Measurements from ENCODE around the gene RAB11B. TPM values are rescaled to one million over a fixed set of nuclear protein-coding genes. Genes with fewer than 3 reads are reported as not detected.

RAB11B gene
- total and polyA plus RNA-seq, 2 of the 13 experiments (the other 11 are each of a cell fraction or from before 2014, with no cell fraction given) = 6.0 to 28.4 TPM

GRCh38 chr19:8416796-8417195 is 26.6 kb downstream of the RAB11B start (continued):
- TF ChIP-seq, protein P1, sequence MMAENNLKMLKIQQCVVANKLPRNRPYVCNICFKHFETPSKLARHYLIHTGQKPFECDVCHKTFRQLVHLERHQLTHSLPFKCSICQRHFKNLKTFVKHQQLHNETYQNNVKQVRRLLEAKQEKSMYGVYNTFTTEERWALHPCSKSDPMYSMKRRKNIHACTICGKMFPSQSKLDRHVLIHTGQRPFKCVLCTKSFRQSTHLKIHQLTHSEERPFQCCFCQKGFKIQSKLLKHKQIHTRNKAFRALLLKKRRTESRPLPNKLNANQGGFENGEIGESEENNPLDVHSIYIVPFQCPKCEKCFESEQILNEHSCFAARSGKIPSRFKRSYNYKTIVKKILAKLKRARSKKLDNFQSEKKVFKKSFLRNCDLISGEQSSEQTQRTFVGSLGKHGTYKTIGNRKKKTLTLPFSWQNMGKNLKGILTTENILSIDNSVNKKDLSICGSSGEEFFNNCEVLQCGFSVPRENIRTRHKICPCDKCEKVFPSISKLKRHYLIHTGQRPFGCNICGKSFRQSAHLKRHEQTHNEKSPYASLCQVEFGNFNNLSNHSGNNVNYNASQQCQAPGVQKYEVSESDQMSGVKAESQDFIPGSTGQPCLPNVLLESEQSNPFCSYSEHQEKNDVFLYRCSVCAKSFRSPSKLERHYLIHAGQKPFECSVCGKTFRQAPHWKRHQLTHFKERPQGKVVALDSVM (CRISPR knock-in tag; IDR thresholded peaks at IDR 0.05) = no peak
- no peak for TF ChIP-seq RCOR2 (CRISPR knock-in tag; IDR thresholded peaks at IDR 0.05)
- no peak for TF ChIP-seq PHF20 (CRISPR knock-in tag; IDR thresholded peaks at IDR 0.05)

DNA sequence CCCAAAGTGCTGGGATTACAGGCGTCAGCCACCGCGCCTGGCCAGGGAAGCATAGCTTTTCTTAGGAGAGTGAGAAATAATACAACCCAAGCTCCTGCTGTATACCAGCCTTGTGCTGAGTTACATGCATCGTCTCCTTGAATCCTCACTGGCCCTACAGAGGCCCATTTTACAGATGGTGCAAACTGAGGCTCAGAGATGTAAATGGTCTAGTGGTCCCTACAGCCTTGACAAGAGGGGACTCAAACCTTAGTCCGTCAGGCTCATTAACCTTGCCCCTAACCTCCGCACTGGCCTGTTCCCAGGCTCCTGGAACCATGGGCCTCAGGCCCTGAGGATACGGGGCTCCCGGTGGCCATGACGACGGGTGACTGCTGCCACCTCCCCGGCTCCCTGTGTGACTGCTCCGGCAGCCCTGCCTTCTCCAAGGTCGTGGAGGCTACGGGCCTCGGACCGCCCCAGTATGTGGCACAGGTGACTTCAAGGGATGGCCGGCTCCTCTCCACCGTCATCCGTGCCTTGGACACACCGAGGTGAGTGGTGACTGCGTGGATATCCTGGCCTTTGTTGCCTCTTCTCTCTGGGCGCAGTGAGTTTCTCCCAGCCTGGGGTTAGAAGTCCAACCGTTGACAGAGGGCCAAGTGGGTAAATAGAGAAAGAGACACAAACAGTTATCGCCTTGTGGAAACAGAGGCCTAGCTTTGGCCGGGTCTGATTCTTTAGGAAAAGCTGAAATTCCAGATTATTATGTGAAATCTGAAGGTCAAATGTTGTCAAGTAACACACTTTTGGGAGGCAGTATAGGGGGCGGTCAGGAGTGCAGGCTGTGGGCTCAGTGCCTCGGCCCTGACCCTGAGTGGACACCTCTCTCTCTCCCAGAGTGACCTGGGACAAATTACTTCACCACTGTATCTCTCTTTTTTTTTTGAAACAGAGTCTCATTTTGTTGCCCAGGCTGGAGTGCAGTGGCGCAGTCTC is 31.6 kb downstream of the RAB11B start:
- no peaks in the 10 kb centered on the region for H4K20me1 ChIP-seq (ENCODE audit: insufficient read depth, low read length)
- peak overlapping the region; percentile 73 for H3K9ac ChIP-seq (ENCODE audit: insufficient read depth, low read depth, low read length)
- CTCF ChIA-PET (ENCODE audit: low intra/inter-chr PET ratio, low total read pairs) = no interaction called here
- H3K36me3 ChIP-seq (replicated peaks in 1 of 2; ENCODE audit: control insufficient read depth in 1 of 2, insufficient read depth in 2 of 2, low read length in 2 of 2) = no peaks in the 10 kb centered on the region
- in situ Hi-C loops (cut with HindIII; ENCODE audit: extremely low pct_ligation_motif_present, low pct_unique_long_range_greater_than_20kb) (no loop called here), intact Hi-C loops (cut with micrococcal nuclease; ENCODE audit: unreplicated experiment) (no loop called here)
- ATAC-seq = peak; percentile 64
- peak overlapping the region; percentile 96 for H2AFZ ChIP-seq (ENCODE audit: low read length)
- BruUV-seq (replicated peaks) = TSS peak; percentile 93
- no peaks in the 10 kb centered on the region for H3K27me3 ChIP-seq (ENCODE audit: control insufficient read depth in 1 of 2, insufficient read depth in 2 of 2, low read length in 2 of 2)
- WGBS (ENCODE audit: low lambda C conversion rate) = 31% methylated on average over 16 of the region's 28 CpGs
- POLR2A ChIA-PET = interaction anchor here (0.6 to 8.0 kb wide), 8 partner anchors 8 to 100 kb away, joined by 3 to 82 read pairs (median 11); partner anchors contain the start of genes HNRNPM, MARCHF2, NDUFA7 and RPS28
- H3K79me2 ChIP-seq (ENCODE audit: insufficient read depth, low read length) = no peaks in the 10 kb centered on the region
- H3K4me2 ChIP-seq (ENCODE audit: low read depth, low read length) = peak overlapping the region; percentile 77
- FAIRE-seq = peak; percentile 58
- no peaks in the 10 kb centered on the region for H3K9me3 ChIP-seq (ENCODE audit: low read length)
- peak; percentile 70 for DNase-seq (ENCODE audit: low spot score)
- peaks cover 50% of the 10 kb centered on the region for H3K4me1 ChIP-seq (ENCODE audit: insufficient read depth, low read length)
- peak overlapping the region; percentile 88 for H3K27ac ChIP-seq (ENCODE audit: extremely low read length, insufficient read depth, low read length)
- H3K4me3 ChIP-seq (replicated peaks in 1 of 3; ENCODE audit: insufficient read depth in 1 of 3, low read depth in 2 of 3, low read length in 3 of 3) = peak overlapping the region; percentile 50 to 67 (median 52); a peak in 5 of 6 replicates
- TF ChIP-seq ZNF281 (CRISPR knock-in tag; IDR thresholded peaks at IDR 0.05; ENCODE audit: borderline replicate concordance) (no peak), PTBP1 (IDR thresholded peaks at IDR 0.05; ENCODE audit: low read depth, low read length, poor library complexity, severe bottlenecking) (no peak), ZFX (CRISPR knock-in tag; IDR thresholded peaks at IDR 0.05; ENCODE audit: low read depth) (peak; percentile 84), KLF11 (CRISPR knock-in tag; IDR thresholded peaks at IDR 0.05) (no peak), NR2F2 (IDR thresholded peaks at IDR 0.05; ENCODE audit: borderline replicate concordance, low read depth) (no peak; the same call in 1 of the 2 replicates), ZNF468 (CRISPR knock-in tag; IDR thresholded peaks at IDR 0.05) (no peak), GABPB1 (CRISPR knock-in tag; IDR thresholded peaks at IDR 0.05) (peak; percentile 27; the same call in 1 of the 2 replicates), ZNF354B (CRISPR knock-in tag; IDR thresholded peaks at IDR 0.05) (no peak), JUND (CRISPR knock-in tag; IDR thresholded peaks at IDR 0.05) (peak; percentile 32; the same call in 1 of the 2 replicates), ZMYM3 (CRISPR knock-in tag; IDR thresholded peaks at IDR 0.05) (peak; percentile 98), SAFB2 (CRISPR knock-in tag; IDR thresholded peaks at IDR 0.05; ENCODE audit: borderline replicate concordance, low read depth) (no peak), ZNF264 (CRISPR knock-in tag; IDR thresholded peaks at IDR 0.05) (0 out of 2 replicates have a peak, but pooled peaks have one; percentile 51)
